H4 (cell line): ENCODE data around the gene RBP5. TPM values are rescaled to one million over a fixed set of nuclear protein-coding genes. Genes with fewer than 3 reads are reported as not detected.

Experiments used
- DNase-seq: peaks from one replicate; pipeline ENCODE4 v3.0.0-alpha.2; 2015; ENCODE audit warnings: low spot score
- total RNA-seq: library from RNA; depleted of rRNA; stranded (reverse); fragments of >200 nt; shearing (Covaris generic); gene quantifications from 2 replicates; pipeline ENCODE4 v1.2.3, GENCODE V29; 2014; rRNA removed

RBP5 gene
- total RNA-seq, 1 experiment from 2014 or later = not detected

GRCh38 chr12:7075518-7075917 lies 53.2 kb downstream of the RBP5 start:
- no peak for DNase-seq

- no peak for DNase-seq
Measured at GRCh38 chr12:7073946-7074345, 54.7 kb downstream of the RBP5 start.

Other genes with a start within 250 kb of the RBP5 start
- 4.1 and 12.2 TPM in 2 replicates for gene LRRC23, start 224.1 kb downstream of the RBP5 start, total RNA-seq
- 10.6 and 11.2 TPM in 2 replicates for gene ENO2, start 214.3 kb downstream of the RBP5 start, total RNA-seq
- 6.0 and 14.2 TPM in 2 replicates for gene ATN1, start 200.9 kb downstream of the RBP5 start, total RNA-seq
- gene RNU7-1, start 185.1 kb downstream of the RBP5 start, total RNA-seq = not detected in 2 replicates
- gene C12orf57, start 184.9 kb downstream of the RBP5 start, total RNA-seq = 219 and 260 TPM in 2 replicates
- not detected in 2 replicates for gene PTPN6, start 177.5 kb downstream of the RBP5 start, total RNA-seq
- gene PHB2, start 158.2 kb downstream of the RBP5 start, total RNA-seq = 486 and 563 TPM in 2 replicates
- gene EMG1, start 158.0 kb downstream of the RBP5 start, total RNA-seq = 99.6 and 119 TPM in 2 replicates
- 85.6 and 97.8 TPM in 2 replicates for gene LPCAT3, start 110.4 kb downstream of the RBP5 start, total RNA-seq
- gene C1S, start 68.2 kb downstream of the RBP5 start, total RNA-seq = 72.4 and 88.1 TPM in 2 replicates
- 71.4 and 104 TPM in 2 replicates for gene C1R, start 36.4 kb downstream of the RBP5 start, total RNA-seq
- 21.4 and 46.4 TPM in 2 replicates for gene C1RL, start 19.7 kb downstream of the RBP5 start, total RNA-seq
- 40.1 and 60.6 TPM in 2 replicates for gene CLSTN3, start 1.5 kb upstream of the RBP5 start, total RNA-seq
- gene PEX5, start 60.8 kb upstream of the RBP5 start, total RNA-seq = 27.6 and 39.2 TPM in 2 replicates
- gene ACSM4, start 175.2 kb upstream of the RBP5 start, total RNA-seq = not detected in 2 replicates